MCF 10A (cell line): ENCODE results near the gene DUS2. TPM values are rescaled to one million over a fixed set of nuclear protein-coding genes. Genes with fewer than 3 reads are reported as not detected.
"Not testable (repeated sequence)": the region's sequence is repeated elsewhere in the genome, so short reads cannot be mapped to it uniquely, and the experiment has no call there.

Experiments used
- BruUV-seq: library from RNA; stranded (reverse); fragments of 400-500 nt; replicated peaks from 2 replicates; lab custom pipeline; 2021; lab: Mats Ljungman, UMichigan
- CTCF ChIA-PET: fragments of 300-600 bp; sonication (Branson Sonifier 250); formaldehyde crosslinking; extraction: SDS; loops from one replicate; lab custom pipeline; 2021; ENCODE audit warnings: antibody characterized with exemption, inconsistent platforms; lab: Yijun Ruan, JAX
- POLR2A ChIA-PET: fragments of 300-600, 350-650 bp; sonication (Branson Sonifier 250); formaldehyde crosslinking; extraction: SDS; loops from one replicate; lab custom pipeline; 2020; ENCODE audit warnings: antibody characterized with exemption, inconsistent platforms; lab: Yijun Ruan, JAX
- DNase-seq: peaks from one replicate; pipeline ENCODE4 v3.0.0-alpha.2; 2018; ENCODE audit not compliant: unreplicated experiment
- H3K27ac Mint-ChIP-seq: one replicate; pipeline ENCODE4 v1.8.0; 2022; ENCODE audit warnings: mild to moderate bottlenecking, low read depth, mixed read lengths; ENCODE audit not compliant: unreplicated experiment
- H3K27me3 Mint-ChIP-seq: one replicate; pipeline ENCODE4 v1.8.0; 2022; ENCODE audit warnings: mixed read lengths; ENCODE audit not compliant: insufficient read depth, unreplicated experiment
- H3K36me3 Mint-ChIP-seq: one replicate; pipeline ENCODE4 v1.8.0; 2022; ENCODE audit warnings: mild to moderate bottlenecking, moderate library complexity, mixed read lengths; ENCODE audit not compliant: insufficient read depth, unreplicated experiment
- H3K4me1 Mint-ChIP-seq: one replicate; pipeline ENCODE4 v1.8.0; 2022; ENCODE audit warnings: mixed read lengths; ENCODE audit not compliant: insufficient read depth, unreplicated experiment
- H3K4me3 Mint-ChIP-seq: one replicate; pipeline ENCODE4 v1.8.0; 2022; ENCODE audit warnings: mild to moderate bottlenecking, moderate library complexity, mixed read lengths; ENCODE audit not compliant: unreplicated experiment
- H3K9me3 Mint-ChIP-seq: one replicate; pipeline ENCODE4 v1.8.0; 2022; ENCODE audit warnings: mixed read lengths; ENCODE audit not compliant: unreplicated experiment
- intact Hi-C: fragments of 100-400 bp; cut with micrococcal nuclease; formaldehyde crosslinking; loops from 2 replicates; pipeline ENCODE4 v1.14.1; 2022
- total RNA-seq: library from RNA; stranded (reverse); gene quantifications from 2 replicates; pipeline ENCODE4 v1.2.3, GENCODE V29; 2022
- TF ChIP-seq, protein P1 (sequence below): fragments of 200-600 bp; IDR thresholded peaks from one replicate; pipeline ENCODE4 v1.8.0; 2022; ENCODE audit warnings: antibody characterized with exemption, mild to moderate bottlenecking; ENCODE audit not compliant: unreplicated experiment

The DUS2 gene
- total RNA-seq, 1 experiment from 2014 or later = 24.2 TPM

DNA sequence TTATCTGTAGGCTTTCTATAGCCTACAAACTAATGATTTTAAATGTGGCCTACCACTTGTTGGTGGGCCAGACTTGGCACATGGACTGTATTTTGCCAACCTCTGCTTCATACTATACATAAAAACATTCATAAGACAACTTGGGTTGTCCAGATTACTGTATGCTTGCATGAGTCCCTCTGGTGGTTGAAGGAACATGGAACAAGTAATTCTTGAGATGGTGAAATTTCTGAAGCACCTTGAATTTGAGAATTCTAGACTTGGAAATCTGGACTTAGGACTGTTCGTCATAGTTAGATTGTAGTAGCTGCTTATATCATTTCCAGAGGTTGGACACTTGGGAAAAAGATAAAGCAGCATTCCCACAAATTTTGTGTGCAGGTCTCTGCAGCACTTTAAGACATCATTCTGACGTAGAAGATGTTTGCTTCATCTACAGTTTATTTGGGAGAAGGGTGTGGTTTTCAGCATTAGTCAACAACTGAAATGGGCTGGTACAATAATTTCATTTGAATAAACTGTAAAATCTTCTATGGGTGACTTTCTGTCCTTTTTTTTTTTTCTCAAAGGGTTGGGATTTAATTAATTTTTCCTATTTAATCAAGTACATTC, 93.3 kb downstream of the DUS2 start:
- ChIA-PET POLR2A (interaction anchor here (0.6 to 8.2 kb wide), 3 partner anchors 24 to 200 kb away, joined by 3 to 44 read pairs (median 4); partner anchors contain the start of gene NFATC3), CTCF (interaction anchor here (0.8 to 2.0 kb wide), 5 partner anchors 18 to 69 kb away, joined by 3 to 12 read pairs (median 6); no protein-coding TSS in a partner anchor)
- H3K4me1 Mint-ChIP-seq = peaks cover 18% of the 10 kb centered on the region
- peaks cover 3% of the 10 kb centered on the region for H3K9me3 Mint-ChIP-seq
- peak; percentile 53 for DNase-seq
- no peak overlapping the region for H3K27ac Mint-ChIP-seq
- H3K36me3 Mint-ChIP-seq = no peaks in the 10 kb centered on the region
- no TSS peak for BruUV-seq
- intact Hi-C loops = no loop called here
- H3K27me3 Mint-ChIP-seq = no peaks in the 10 kb centered on the region
- no peak overlapping the region for H3K4me3 Mint-ChIP-seq
- TF ChIP-seq, protein P1, sequence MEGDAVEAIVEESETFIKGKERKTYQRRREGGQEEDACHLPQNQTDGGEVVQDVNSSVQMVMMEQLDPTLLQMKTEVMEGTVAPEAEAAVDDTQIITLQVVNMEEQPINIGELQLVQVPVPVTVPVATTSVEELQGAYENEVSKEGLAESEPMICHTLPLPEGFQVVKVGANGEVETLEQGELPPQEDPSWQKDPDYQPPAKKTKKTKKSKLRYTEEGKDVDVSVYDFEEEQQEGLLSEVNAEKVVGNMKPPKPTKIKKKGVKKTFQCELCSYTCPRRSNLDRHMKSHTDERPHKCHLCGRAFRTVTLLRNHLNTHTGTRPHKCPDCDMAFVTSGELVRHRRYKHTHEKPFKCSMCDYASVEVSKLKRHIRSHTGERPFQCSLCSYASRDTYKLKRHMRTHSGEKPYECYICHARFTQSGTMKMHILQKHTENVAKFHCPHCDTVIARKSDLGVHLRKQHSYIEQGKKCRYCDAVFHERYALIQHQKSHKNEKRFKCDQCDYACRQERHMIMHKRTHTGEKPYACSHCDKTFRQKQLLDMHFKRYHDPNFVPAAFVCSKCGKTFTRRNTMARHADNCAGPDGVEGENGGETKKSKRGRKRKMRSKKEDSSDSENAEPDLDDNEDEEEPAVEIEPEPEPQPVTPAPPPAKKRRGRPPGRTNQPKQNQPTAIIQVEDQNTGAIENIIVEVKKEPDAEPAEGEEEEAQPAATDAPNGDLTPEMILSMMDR = peak; percentile 53

DNA sequence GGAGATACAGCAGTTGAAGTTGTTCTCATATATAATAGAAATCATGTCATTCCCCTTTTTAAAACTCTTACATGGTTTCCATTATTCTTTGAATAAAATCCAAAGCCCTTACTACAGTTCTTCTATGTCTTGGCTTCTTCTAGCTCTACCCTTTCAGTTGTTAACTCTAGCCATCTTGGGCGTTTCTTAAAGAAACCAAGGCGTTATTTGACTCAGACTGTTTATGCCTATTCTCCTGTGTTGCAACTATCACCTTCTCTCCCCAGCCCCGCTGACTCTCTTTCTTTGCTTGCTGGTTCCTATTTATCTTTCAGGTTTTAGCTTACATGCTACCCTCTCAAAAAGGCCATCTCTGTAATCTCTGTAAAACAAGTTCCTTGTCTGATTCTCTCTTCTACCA, 94.8 kb downstream of the DUS2 start:
- Mint-ChIP-seq H3K4me3 (no peak overlapping the region), H3K27ac (no peak overlapping the region), H3K9me3 (no peaks in the 10 kb centered on the region), H3K4me1 (peaks cover 13% of the 10 kb centered on the region), H3K27me3 (no peaks in the 10 kb centered on the region), H3K36me3 (peaks cover 7% of the 10 kb centered on the region)
- BruUV-seq = no TSS peak
- intact Hi-C loops = no loop called here
- ChIA-PET POLR2A (interaction anchor here (0.9 to 8.2 kb wide), 3 partner anchors 25 to 32 kb away, joined by 3 to 44 read pairs (median 3); partner anchors contain the start of gene NFATC3), CTCF (interaction anchor here (0.6 to 2.0 kb wide), 5 partner anchors 19 to 551 kb away, joined by 3 to 12 read pairs (median 4); no protein-coding TSS in a partner anchor)
- DNase-seq = no peak
- TF ChIP-seq, protein P1 = no peak

DNA sequence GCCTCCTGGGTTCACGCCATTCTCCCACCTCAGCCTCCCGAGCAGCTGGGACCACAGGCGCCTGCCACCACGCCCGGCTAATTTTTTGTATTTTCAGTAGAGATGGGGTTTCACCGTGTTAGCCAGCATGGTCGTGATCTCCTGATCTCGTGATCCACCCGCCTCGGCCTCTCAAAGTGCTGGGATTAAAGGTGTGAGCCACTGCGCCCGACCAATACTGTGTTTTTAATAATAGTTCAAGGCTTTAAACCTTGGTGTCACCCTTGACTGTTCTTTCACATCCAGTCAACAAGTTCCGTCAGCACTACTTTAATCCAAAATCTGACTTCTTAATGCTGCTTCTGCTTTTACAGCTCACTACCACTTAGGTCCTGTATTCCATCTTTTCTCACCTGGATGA, 95.9 kb downstream of the DUS2 start:
- DNase-seq, H3K27ac Mint-ChIP-seq, H3K36me3 Mint-ChIP-seq, intact Hi-C loops, H3K4me3 Mint-ChIP-seq, H3K9me3 Mint-ChIP-seq, H3K4me1 Mint-ChIP-seq, BruUV-seq, H3K27me3 Mint-ChIP-seq: not testable (repeated sequence)
- ChIA-PET CTCF (interaction anchor here (0.9 to 1.3 kb wide), 6 partner anchors 19 to 111 kb away, joined by 3 to 4 read pairs (median 3); no protein-coding TSS in a partner anchor), POLR2A (interaction anchor here (0.6 to 8.2 kb wide), 4 partner anchors 9 to 33 kb away, joined by 3 to 44 read pairs (median 4); partner anchors contain the start of gene NFATC3)

DNA sequence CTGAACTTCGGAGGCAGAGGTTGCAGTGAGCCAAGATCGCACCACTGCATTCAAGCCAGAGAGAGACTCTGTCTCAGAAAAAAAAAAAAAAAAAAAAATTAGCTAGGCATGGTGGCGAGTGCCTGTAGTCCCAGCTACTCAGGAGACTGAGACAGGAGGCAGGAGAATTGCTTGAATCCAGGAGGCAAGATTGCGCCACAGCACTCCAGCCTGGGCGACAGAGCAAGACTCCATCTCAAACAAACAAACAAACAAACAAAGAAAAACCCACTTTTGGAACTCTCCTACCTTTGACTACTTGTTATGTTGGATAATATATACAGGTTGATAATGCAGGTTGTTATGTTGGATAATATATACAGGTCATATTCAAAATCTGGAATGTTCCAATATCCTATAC, 97.4 kb downstream of the DUS2 start:
- not testable (repeated sequence) for H3K4me3 Mint-ChIP-seq

DNA sequence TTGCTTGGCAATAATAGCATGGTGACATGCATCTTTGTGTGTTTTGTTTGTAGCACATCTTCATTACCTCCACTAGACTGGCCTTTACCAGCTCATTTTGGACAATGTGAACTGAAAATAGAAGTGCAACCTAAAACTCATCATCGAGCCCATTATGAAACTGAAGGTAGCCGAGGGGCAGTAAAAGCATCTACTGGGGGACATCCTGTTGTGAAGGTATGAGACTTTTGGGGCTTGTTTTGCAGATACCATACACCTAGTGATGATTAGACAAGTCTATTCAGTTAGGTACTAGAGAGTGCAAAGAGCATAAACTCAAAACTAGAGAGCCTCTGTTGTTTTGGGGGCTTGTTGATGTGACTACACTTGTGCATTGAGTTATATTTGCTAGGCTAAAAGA, 103.3 kb downstream of the DUS2 start:
- Mint-ChIP-seq H3K27me3 (no peaks in the 10 kb centered on the region), H3K4me1 (peaks cover 20% of the 10 kb centered on the region), H3K4me3 (no peak overlapping the region), H3K36me3 (peaks cover 11% of the 10 kb centered on the region), H3K9me3 (no peaks in the 10 kb centered on the region), H3K27ac (no peak overlapping the region)
- intact Hi-C loops = no loop called here
- ChIA-PET CTCF (interaction anchor here (0.7 kb wide), 1 partner anchor 657 kb away, joined by 3 read pairs; no protein-coding TSS in a partner anchor), POLR2A (interaction anchor here (0.6 kb wide), 1 partner anchor 79 kb away, joined by 4 read pairs; no protein-coding TSS in a partner anchor)
- TF ChIP-seq, protein P1 = no peak
- DNase-seq = no peak
- no TSS peak for BruUV-seq

More for the DNA sequence above, 97.4 kb downstream of the DUS2 start:
- H3K4me1 Mint-ChIP-seq, CTCF ChIA-PET, DNase-seq, H3K27ac Mint-ChIP-seq, intact Hi-C loops, H3K27me3 Mint-ChIP-seq, H3K9me3 Mint-ChIP-seq, BruUV-seq: not testable (repeated sequence)
- POLR2A ChIA-PET = interaction anchor here (0.6 to 8.2 kb wide), 3 partner anchors 28 to 276 kb away, joined by 3 to 44 read pairs (median 5); partner anchors contain the start of gene NFATC3
- peaks cover 11% of the 10 kb centered on the region for H3K36me3 Mint-ChIP-seq
